HepG2 (cell line): ENCODE data around the gene CD6. TPM values are rescaled to one million over a fixed set of nuclear protein-coding genes. Genes with fewer than 3 reads are reported as not detected.

Source experiments
- ELF1 ChIP-seq: sonication (generic); formaldehyde crosslinking; IDR thresholded peaks from 2 replicates; pipeline ENCODE4 v1.4.0; 2020; ENCODE audit warnings: missing genetic modification reagents
- HOXA9 ChIP-seq: sonication (generic); formaldehyde crosslinking; IDR thresholded peaks from 2 replicates; pipeline ENCODE4 v1.8.1; 2022; ENCODE audit warnings: missing genetic modification reagents, mild to moderate bottlenecking, moderate library complexity, borderline replicate concordance
- JARID2 ChIP-seq: sonication (generic); formaldehyde crosslinking; IDR thresholded peaks from 2 replicates; pipeline ENCODE4 v1.8.1; 2023; ENCODE audit warnings: missing genetic modification reagents, inconsistent platforms; ENCODE audit not compliant: insufficient replicate concordance
- MIER2 ChIP-seq: IDR thresholded peaks from 2 replicates; pipeline ENCODE4 v1.6.1; 2016; ENCODE audit warnings: missing biosample characterization, missing genetic modification reagents
- SAP130 ChIP-seq: IDR thresholded peaks from 2 replicates; pipeline ENCODE4 v1.6.1; 2016; ENCODE audit warnings: low read depth
- SOX6 ChIP-seq, 2 experiments: fragments of 450-650 bp in 1 of 2; sonication (generic) in 1 of 2; formaldehyde crosslinking in 1 of 2; IDR thresholded peaks; 2 replicates each; pipeline versions ENCODE4 v1.4.0 to v1.6.1; 2017 to 2020; ENCODE audit warnings: antibody characterized with exemption in 1 of 2, mild to moderate bottlenecking in 1 of 2, missing genetic modification reagents in 1 of 2
- SP140L ChIP-seq: sonication (generic); formaldehyde crosslinking; IDR thresholded peaks from 2 replicates; pipeline ENCODE4 v1.4.0; 2020; ENCODE audit warnings: missing genetic modification reagents, borderline replicate concordance
- U2AF2 ChIP-seq: fragments of 200-400 bp; formaldehyde crosslinking; IDR thresholded peaks from 2 replicates; pipeline ENCODE4 v1.6.1; 2017; ENCODE audit warnings: low read depth, mild to moderate bottlenecking, low read length
- ZBTB21 ChIP-seq: sonication (generic); formaldehyde crosslinking; IDR thresholded peaks from 2 replicates; pipeline ENCODE4 v1.4.0; 2020; ENCODE audit warnings: missing genetic modification reagents
- ZNF292 ChIP-seq: sonication (generic); formaldehyde crosslinking; IDR thresholded peaks from 2 replicates; pipeline ENCODE4 v1.8.1; 2022; ENCODE audit warnings: mild to moderate bottlenecking, low read depth, missing genetic modification reagents, borderline replicate concordance
- ZNF747 ChIP-seq: sonication (generic); formaldehyde crosslinking; IDR thresholded peaks from 2 replicates; pipeline ENCODE4 v1.8.1; 2023; ENCODE audit warnings: missing genetic modification reagents, mild to moderate bottlenecking, borderline replicate concordance
- ZNF766 ChIP-seq: sonication (generic); formaldehyde crosslinking; IDR thresholded peaks from 2 replicates; pipeline ENCODE4 v1.5.0; 2020; ENCODE audit warnings: missing genetic modification reagents, borderline replicate concordance
- polyA plus RNA-seq, 8 experiments: library from polyadenylated mRNA; depleted of rRNA in 3 of 8; stranded (reverse) in 7 of 8; unstranded in 1 of 8; fragments of >200 nt; fragmentation: Illumina TruSeq in 4 of 8; extraction: Trizol in 4 of 8; gene quantifications; 2 replicates each; pipeline versions ENCODE4 v1.2.1 to v1.2.3, GENCODE V29; 2011 to 2016; ENCODE audit warnings: low read depth in 4 of 8, missing spikeins in 1 of 8, mixed read lengths in 1 of 8; ENCODE audit not compliant: insufficient read depth in 1 of 8
- total RNA-seq, 5 experiments: library from RNA; depleted of rRNA; stranded (reverse); fragments of >200 nt; fragmentation: Illumina TruSeq; extraction: Trizol; gene quantifications; 2 replicates each; pipeline ENCODE4 v1.2.3, GENCODE V29; 2016; ENCODE audit warnings: low read depth in 1 of 5
- TF ChIP-seq, protein P1 (sequence below): sonication (generic); formaldehyde crosslinking; IDR thresholded peaks from 2 replicates; pipeline ENCODE4 v1.5.0; 2020; ENCODE audit warnings: missing genetic modification reagents
- TF ChIP-seq, protein P2 (sequence below): sonication (generic); formaldehyde crosslinking; IDR thresholded peaks from 2 replicates; pipeline ENCODE4 v1.8.1; 2023; ENCODE audit warnings: mild to moderate bottlenecking, moderate library complexity, missing genetic modification reagents
- TF ChIP-seq, protein P3 (sequence below): sonication (generic); formaldehyde crosslinking; IDR thresholded peaks from 2 replicates; pipeline ENCODE4 v1.5.0; 2020; ENCODE audit warnings: missing genetic modification reagents
- TF ChIP-seq, protein P4 (sequence below): sonication (generic); formaldehyde crosslinking; IDR thresholded peaks from 2 replicates; pipeline ENCODE4 v1.9.0; 2021; ENCODE audit warnings: missing genetic modification reagents, borderline replicate concordance
- TF ChIP-seq, protein P5 (sequence below): sonication (generic); formaldehyde crosslinking; IDR thresholded peaks from 2 replicates; pipeline ENCODE4 v1.4.0; 2020; ENCODE audit warnings: missing genetic modification reagents
- TF ChIP-seq, protein P6 (sequence below): IDR thresholded peaks from 2 replicates; pipeline ENCODE4 v1.6.1; 2016; ENCODE audit warnings: low read depth, control low read depth

CD6 gene
- total and polyA plus RNA-seq, 2 of the 13 experiments (the other 11 are each of a cell fraction or from before 2014, with no cell fraction given), result not detected

DNA sequence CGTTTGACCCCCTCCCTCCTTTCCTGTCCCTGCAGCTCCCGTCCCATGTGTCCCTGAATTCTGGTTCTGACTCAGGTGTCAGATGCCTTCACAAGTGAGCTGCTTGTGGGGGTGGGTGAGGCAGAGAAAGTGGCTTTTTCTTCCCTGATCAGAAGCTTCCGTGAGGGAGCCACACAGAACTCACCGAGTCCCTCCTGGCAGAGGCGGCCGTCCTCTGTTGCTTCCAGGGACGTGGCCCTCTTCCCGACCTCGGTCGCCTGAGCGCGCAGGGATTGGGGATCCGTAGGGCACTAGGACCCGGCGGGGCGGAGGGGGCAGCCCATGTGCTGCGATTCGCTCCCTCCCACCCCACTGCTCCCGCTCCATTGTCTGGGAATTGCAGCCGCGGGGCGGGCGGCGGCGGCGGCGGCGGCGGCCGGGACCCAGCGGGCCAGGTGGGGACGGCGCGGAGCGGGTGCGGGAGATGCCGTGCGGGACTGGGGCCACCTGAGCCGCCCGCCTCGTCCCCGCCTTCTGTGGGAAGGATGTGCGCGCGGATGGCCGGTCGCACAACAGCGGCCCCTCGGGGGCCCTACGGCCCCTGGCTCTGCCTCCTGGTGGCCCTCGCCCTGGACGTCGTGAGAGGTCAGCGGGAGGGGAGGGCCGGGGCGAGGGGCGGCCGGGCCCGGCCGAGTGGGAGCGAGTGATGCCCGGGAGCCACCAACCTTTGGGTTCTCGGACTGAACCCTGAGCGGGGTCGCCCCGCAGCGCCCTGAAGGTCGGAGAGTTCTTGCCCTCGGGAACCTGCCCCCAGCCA, 47.2 kb upstream of the CD6 start, which contains the start of gene TMEM132A (continued):
- TF ChIP-seq, protein P1, sequence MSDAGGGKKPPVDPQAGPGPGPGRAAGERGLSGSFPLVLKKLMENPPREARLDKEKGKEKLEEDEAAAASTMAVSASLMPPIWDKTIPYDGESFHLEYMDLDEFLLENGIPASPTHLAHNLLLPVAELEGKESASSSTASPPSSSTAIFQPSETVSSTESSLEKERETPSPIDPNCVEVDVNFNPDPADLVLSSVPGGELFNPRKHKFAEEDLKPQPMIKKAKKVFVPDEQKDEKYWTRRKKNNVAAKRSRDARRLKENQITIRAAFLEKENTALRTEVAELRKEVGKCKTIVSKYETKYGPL, result no peak
- TF ChIP-seq HOXA9 (CRISPR knock-in tag) (no peak), SP140L (CRISPR knock-in tag) (no peak), ZNF766 (CRISPR knock-in tag) (no peak), MIER2 (CRISPR knock-in tag) (0 out of 2 replicates have a peak, but pooled peaks have one; percentile 32), SAP130 (CRISPR knock-in tag) (peak; percentile 66), ZNF292 (no peak), ZNF747 (CRISPR knock-in tag) (0 out of 2 replicates have a peak, but pooled peaks have one; percentile 32), JARID2 (CRISPR knock-in tag) (no peak), ELF1 (CRISPR knock-in tag) (no peak), SOX6 (IDR thresholded peaks at IDR 0.05) (no peak), SOX6 (CRISPR knock-in tag; IDR thresholded peaks at IDR 0.05) (no peak; the same call in 1 of the 2 replicates), U2AF2 (0 out of 2 replicates have a peak, but pooled peaks have one; percentile 37), ZBTB21 (CRISPR knock-in tag) (no peak)
- TF ChIP-seq, protein P2, sequence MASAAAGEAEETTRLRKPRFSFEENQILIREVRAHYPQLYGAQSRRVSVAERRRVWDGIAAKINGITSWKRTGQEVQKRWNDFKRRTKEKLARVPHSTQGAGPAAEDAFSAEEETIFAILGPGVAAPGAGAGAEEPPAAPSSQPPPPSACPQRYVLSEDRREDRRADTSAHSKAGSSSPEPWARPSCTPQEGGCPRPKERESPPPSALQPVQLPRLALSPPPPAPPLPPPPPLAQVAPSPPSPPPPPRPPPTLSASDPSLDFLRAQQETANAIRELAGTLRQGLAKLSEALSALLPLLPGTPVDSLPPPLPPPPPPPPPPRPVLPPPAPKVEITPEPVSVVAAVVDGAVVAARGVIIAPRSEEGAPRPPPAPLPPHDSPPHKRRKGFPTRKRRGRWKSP (CRISPR knock-in tag), result 0 out of 2 replicates have a peak, but pooled peaks have one; percentile 46
- TF ChIP-seq, protein P3, sequence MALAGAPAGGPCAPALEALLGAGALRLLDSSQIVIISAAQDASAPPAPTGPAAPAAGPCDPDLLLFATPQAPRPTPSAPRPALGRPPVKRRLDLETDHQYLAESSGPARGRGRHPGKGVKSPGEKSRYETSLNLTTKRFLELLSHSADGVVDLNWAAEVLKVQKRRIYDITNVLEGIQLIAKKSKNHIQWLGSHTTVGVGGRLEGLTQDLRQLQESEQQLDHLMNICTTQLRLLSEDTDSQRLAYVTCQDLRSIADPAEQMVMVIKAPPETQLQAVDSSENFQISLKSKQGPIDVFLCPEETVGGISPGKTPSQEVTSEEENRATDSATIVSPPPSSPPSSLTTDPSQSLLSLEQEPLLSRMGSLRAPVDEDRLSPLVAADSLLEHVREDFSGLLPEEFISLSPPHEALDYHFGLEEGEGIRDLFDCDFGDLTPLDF, result no peak
- TF ChIP-seq, protein P4, sequence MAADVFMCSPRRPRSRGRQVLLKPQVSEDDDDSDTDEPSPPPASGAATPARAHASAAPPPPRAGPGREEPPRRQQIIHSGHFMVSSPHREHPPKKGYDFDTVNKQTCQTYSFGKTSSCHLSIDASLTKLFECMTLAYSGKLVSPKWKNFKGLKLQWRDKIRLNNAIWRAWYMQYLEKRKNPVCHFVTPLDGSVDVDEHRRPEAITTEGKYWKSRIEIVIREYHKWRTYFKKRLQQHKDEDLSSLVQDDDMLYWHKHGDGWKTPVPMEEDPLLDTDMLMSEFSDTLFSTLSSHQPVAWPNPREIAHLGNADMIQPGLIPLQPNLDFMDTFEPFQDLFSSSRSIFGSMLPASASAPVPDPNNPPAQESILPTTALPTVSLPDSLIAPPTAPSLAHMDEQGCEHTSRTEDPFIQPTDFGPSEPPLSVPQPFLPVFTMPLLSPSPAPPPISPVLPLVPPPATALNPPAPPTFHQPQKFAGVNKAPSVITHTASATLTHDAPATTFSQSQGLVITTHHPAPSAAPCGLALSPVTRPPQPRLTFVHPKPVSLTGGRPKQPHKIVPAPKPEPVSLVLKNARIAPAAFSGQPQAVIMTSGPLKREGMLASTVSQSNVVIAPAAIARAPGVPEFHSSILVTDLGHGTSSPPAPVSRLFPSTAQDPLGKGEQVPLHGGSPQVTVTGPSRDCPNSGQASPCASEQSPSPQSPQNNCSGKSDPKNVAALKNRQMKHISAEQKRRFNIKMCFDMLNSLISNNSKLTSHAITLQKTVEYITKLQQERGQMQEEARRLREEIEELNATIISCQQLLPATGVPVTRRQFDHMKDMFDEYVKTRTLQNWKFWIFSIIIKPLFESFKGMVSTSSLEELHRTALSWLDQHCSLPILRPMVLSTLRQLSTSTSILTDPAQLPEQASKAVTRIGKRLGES (CRISPR knock-in tag), result no peak
- TF ChIP-seq, protein P5, sequence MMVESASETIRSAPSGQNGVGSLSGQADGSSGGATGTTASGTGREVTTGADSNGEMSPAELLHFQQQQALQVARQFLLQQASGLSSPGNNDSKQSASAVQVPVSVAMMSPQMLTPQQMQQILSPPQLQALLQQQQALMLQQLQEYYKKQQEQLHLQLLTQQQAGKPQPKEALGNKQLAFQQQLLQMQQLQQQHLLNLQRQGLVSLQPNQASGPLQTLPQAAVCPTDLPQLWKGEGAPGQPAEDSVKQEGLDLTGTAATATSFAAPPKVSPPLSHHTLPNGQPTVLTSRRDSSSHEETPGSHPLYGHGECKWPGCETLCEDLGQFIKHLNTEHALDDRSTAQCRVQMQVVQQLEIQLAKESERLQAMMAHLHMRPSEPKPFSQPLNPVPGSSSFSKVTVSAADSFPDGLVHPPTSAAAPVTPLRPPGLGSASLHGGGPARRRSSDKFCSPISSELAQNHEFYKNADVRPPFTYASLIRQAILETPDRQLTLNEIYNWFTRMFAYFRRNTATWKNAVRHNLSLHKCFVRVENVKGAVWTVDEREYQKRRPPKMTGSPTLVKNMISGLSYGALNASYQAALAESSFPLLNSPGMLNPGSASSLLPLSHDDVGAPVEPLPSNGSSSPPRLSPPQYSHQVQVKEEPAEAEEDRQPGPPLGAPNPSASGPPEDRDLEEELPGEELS (CRISPR knock-in tag), result 0 out of 2 replicates have a peak, but pooled peaks have one; percentile 18
- TF ChIP-seq, protein P6, sequence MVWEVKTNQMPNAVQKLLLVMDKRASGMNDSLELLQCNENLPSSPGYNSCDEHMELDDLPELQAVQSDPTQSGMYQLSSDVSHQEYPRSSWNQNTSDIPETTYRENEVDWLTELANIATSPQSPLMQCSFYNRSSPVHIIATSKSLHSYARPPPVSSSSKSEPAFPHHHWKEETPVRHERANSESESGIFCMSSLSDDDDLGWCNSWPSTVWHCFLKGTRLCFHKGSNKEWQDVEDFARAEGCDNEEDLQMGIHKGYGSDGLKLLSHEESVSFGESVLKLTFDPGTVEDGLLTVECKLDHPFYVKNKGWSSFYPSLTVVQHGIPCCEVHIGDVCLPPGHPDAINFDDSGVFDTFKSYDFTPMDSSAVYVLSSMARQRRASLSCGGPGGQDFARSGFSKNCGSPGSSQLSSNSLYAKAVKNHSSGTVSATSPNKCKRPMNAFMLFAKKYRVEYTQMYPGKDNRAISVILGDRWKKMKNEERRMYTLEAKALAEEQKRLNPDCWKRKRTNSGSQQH, result 0 out of 2 replicates have a peak, but pooled peaks have one; percentile 58
